Type B pancreatic cell (in vitro differentiated cells): ENCODE data around the gene PPP1CB. TPM values are rescaled to one million over a fixed set of nuclear protein-coding genes. Genes with fewer than 3 reads are reported as not detected.

Experiments used
- DNase-seq: peaks from one replicate; pipeline ENCODE4 v3.0.0; 2021; ENCODE audit warnings: mixed read lengths; ENCODE audit not compliant: unreplicated experiment; ENCODE audit errors: extremely low spot score
- H3K27ac Mint-ChIP-seq: 2 replicates; pipeline ENCODE4 v1.8.0; 2021; ENCODE audit warnings: mild to moderate bottlenecking, mixed read lengths
- H3K27me3 Mint-ChIP-seq: 2 replicates; pipeline ENCODE4 v1.8.0; 2021; ENCODE audit warnings: mixed read lengths
- H3K36me3 Mint-ChIP-seq: 2 replicates; pipeline ENCODE4 v1.8.0; 2021; ENCODE audit warnings: mixed read lengths
- H3K4me1 Mint-ChIP-seq: one replicate; pipeline ENCODE4 v1.8.0; 2021; ENCODE audit warnings: mixed read lengths; ENCODE audit not compliant: unreplicated experiment
- H3K4me3 Mint-ChIP-seq: 2 replicates; pipeline ENCODE4 v1.8.0; 2021; ENCODE audit warnings: mild to moderate bottlenecking, mixed read lengths
- H3K9me3 Mint-ChIP-seq: 2 replicates; pipeline ENCODE4 v1.8.0; 2021; ENCODE audit warnings: mixed read lengths
- CTCF ChIP-seq: fragments of 200-600 bp; sonication (generic); conservative IDR thresholded peaks from 2 replicates; pipeline ENCODE4 v1.5.0; 2021; ENCODE audit warnings: antibody characterized with exemption, mild to moderate bottlenecking
- long read RNA-seq: library from polyadenylated mRNA; unstranded; transcript quantifications from one replicate; pipeline ENCODE4 v2.0.0, GENCODE V29; 2020
- total RNA-seq: library from RNA; stranded (reverse); gene quantifications from 2 replicates; pipeline ENCODE4 v1.2.1, GENCODE V29; 2021; ENCODE audit warnings: low replicate concordance

PPP1CB gene
- total RNA-seq: 222 and 227 TPM in 2 replicates
- long read RNA-seq, full-length matches to known transcripts: 80 of 97 reads
- long read RNA-seq, partial matches to known transcripts: 10 of 97 reads
- long read RNA-seq, other reads (novel, unspliced or antisense): 7 of 97 reads

GRCh38 chr2:28751252-28751955 is at the start of gene PPP1CB:
PPP1CB (plus strand) TSS chr2:28751830; CDS start chr2:28752125, 295 bp downstream.
- peaks cover 3% of the 10 kb centered on the region for H3K36me3 Mint-ChIP-seq
- H3K27ac Mint-ChIP-seq: peak within 1 kb of the TSS; percentile 96
- H3K4me1 Mint-ChIP-seq: peaks cover 30% of the 10 kb centered on the region
- no peaks in the 10 kb centered on the region for H3K27me3 Mint-ChIP-seq
- DNase-seq: peak; percentile 97
- no peaks in the 10 kb centered on the region for H3K9me3 Mint-ChIP-seq
- peak; percentile 37 for TF ChIP-seq CTCF
- H3K4me3 Mint-ChIP-seq: peak within 1 kb of the TSS; percentile 95

GRCh38 chr2:28702415-28702861 is 49.2 kb upstream of the PPP1CB start:
- peaks cover 7% of the 10 kb centered on the region for H3K9me3 Mint-ChIP-seq
- no peak for DNase-seq
- TF ChIP-seq CTCF: no peak
- no peaks in the 10 kb centered on the region for H3K27me3 Mint-ChIP-seq
- no peak overlapping the region for H3K4me3 Mint-ChIP-seq
- peaks cover 5% of the 10 kb centered on the region for H3K36me3 Mint-ChIP-seq
- peak overlapping the region; percentile 29 for H3K27ac Mint-ChIP-seq
- H3K4me1 Mint-ChIP-seq: peaks cover 9% of the 10 kb centered on the region

DNA sequence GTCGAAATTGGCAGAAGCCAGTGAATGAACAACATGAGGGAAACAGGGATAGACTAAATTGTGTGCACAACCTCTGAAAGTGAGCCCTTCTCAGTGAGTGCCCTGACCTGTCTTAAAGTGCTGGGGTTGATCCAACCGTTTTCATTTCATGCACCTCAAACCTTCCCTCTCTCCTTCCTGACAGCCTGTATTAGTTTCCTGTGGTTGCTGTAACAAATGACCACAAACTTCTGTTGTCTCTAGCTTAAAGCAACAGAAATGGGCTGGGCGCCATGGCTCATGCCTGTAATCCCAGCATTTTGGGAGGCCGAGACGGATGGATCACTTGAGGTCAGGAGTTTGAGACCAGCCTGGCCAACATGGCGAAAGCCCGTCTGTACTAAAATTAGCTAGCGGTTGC is 48.8 kb upstream of the PPP1CB start:
- Mint-ChIP-seq H3K9me3 (peaks cover 7% of the 10 kb centered on the region), H3K4me1 (peaks cover 9% of the 10 kb centered on the region), H3K27me3 (no peaks in the 10 kb centered on the region), H3K36me3 (peaks cover 5% of the 10 kb centered on the region), H3K4me3 (no peak overlapping the region), H3K27ac (no peak overlapping the region)
- DNase-seq: no peak
- TF ChIP-seq CTCF: no peak

- peaks cover 16% of the 10 kb centered on the region for H3K4me1 Mint-ChIP-seq
- peaks cover 7% of the 10 kb centered on the region for H3K9me3 Mint-ChIP-seq
- H3K27ac Mint-ChIP-seq: no peak overlapping the region
- peaks cover 5% of the 10 kb centered on the region for H3K36me3 Mint-ChIP-seq
- TF ChIP-seq CTCF: no peak
- no peak overlapping the region for H3K4me3 Mint-ChIP-seq
- H3K27me3 Mint-ChIP-seq: no peaks in the 10 kb centered on the region
- no peak for DNase-seq
Observed at GRCh38 chr2:28704621-28705020, 47.0 kb upstream of the PPP1CB start.

DNA sequence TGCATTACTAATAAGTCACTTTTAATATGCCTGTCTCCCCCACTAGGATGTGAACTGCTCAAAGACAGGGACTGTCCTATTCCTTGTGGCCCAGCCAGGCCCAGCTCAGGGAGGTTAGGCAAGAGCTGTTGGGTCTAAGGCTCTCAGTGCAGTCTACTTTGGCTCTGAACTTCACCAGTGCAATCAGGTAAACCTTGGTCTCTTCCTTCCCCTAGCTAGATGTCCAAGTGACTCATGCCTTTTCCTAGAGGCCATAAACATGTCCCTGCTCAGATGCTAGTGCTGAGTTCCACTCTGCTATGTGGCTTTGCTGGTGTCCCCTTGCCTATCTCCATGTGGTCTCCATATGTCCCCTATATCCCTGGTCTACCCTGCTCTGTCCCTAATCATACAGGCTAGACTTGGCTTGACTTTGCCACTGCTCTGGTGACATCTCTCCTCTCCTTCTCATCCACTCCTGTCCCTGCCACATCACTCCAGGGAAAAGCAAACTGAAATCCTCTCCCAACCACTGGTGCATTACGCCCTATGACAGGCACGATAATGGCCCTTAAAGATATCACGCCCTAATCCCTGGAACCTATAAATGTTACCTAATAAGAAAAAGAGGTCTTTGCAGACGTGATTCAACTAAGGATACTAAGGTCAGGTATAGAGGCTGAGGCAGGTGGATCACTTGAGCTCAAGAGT is 45.7 kb upstream of the PPP1CB start:
- Mint-ChIP-seq H3K4me3 (no peak overlapping the region), H3K36me3 (peaks cover 5% of the 10 kb centered on the region), H3K9me3 (peaks cover 7% of the 10 kb centered on the region), H3K27me3 (no peaks in the 10 kb centered on the region), H3K27ac (no peak overlapping the region), H3K4me1 (peaks cover 15% of the 10 kb centered on the region)
- no peak for TF ChIP-seq CTCF
- no peak for DNase-seq
